OCI-LY3 (cell line): ENCODE data around the gene TULP4.

Experiments used
- CTCF ChIP-seq: fragments of 200-600, 300-600 bp; sonication (generic); IDR thresholded peaks from 2 replicates; pipeline ENCODE4 v1.5.1; 2014; ENCODE audit warnings: antibody characterized with exemption, low read length, low read depth
- EZH2phosphoT487 ChIP-seq: fragments of 200-600 bp; shearing (Covaris generic); IDR thresholded peaks from 2 replicates; pipeline ENCODE4 v1.6.1; 2018; ENCODE audit warnings: antibody characterized with exemption, mixed run types, low read depth

- TF ChIP-seq CTCF (no peak), EZH2phosphoT487 (no peak)
Observed at GRCh38 chr6:158285656-158286021, 26.6 kb upstream of the TULP4 start.
